ENCODE data around the gene CANX.
"Not testable (repeated sequence)": the region's sequence is repeated elsewhere in the genome, so short reads cannot be mapped to it uniquely, and the experiment has no call there.

The CANX gene, protein sequence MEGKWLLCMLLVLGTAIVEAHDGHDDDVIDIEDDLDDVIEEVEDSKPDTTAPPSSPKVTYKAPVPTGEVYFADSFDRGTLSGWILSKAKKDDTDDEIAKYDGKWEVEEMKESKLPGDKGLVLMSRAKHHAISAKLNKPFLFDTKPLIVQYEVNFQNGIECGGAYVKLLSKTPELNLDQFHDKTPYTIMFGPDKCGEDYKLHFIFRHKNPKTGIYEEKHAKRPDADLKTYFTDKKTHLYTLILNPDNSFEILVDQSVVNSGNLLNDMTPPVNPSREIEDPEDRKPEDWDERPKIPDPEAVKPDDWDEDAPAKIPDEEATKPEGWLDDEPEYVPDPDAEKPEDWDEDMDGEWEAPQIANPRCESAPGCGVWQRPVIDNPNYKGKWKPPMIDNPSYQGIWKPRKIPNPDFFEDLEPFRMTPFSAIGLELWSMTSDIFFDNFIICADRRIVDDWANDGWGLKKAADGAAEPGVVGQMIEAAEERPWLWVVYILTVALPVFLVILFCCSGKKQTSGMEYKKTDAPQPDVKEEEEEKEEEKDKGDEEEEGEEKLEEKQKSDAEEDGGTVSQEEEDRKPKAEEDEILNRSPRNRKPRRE

DNA sequence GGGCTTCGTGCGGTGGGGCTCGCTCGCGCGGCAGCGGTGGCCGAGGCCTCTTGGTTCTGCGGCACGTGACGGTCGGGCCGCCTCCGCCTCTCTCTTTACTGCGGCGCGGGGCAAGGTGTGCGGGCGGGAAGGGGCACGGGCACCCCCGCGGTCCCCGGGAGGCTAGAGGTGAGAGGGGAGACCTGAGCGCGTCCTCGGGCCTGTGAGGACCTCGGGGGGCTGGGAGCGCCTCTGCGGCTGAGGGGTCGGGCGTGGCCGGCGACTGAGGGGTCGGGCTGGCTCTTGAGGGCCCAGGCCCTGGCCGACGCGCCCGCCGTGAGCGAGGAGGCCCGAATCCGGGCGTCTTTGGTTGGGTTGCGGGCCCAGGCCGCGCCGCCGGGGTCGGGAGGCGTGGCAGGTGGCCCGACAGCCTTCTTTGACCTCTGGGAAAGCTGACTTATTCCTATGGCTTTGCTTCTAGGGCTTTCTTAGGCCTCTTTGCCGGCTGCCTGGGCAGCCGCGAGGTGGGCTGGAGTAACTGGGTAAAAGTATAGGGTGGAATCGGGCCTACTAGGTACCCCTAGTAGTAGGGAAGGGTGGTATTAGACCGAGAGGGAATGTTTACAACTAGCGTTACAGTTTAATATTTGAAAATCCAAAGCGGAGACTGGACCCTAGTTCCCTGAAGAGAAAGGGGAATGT is at the start of gene CANX:
CANX (plus strand) TSS at position 33 of the 681 bp plus-strand sequence. CDS start 6,715 bp downstream, outside the sequence.
- Mint-ChIP-seq H3K27ac (peak within 1 kb of the TSS; percentile 98 to 99 (median 99)), H3K4me3 (peak within 1 kb of the TSS; percentile 100), H3K4me1 (peaks cover 49% of the 10 kb centered on the region), H3K27me3 (ENCODE audit: low read depth) (no peaks in the 10 kb centered on the region), H3K9me3 (no peaks in the 10 kb centered on the region), H3K36me3 (ENCODE audit: low read depth) (peaks cover 31% of the 10 kb centered on the region)
- TF ChIP-seq, protein P1, sequence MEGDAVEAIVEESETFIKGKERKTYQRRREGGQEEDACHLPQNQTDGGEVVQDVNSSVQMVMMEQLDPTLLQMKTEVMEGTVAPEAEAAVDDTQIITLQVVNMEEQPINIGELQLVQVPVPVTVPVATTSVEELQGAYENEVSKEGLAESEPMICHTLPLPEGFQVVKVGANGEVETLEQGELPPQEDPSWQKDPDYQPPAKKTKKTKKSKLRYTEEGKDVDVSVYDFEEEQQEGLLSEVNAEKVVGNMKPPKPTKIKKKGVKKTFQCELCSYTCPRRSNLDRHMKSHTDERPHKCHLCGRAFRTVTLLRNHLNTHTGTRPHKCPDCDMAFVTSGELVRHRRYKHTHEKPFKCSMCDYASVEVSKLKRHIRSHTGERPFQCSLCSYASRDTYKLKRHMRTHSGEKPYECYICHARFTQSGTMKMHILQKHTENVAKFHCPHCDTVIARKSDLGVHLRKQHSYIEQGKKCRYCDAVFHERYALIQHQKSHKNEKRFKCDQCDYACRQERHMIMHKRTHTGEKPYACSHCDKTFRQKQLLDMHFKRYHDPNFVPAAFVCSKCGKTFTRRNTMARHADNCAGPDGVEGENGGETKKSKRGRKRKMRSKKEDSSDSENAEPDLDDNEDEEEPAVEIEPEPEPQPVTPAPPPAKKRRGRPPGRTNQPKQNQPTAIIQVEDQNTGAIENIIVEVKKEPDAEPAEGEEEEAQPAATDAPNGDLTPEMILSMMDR (IDR thresholded peaks at IDR 0.05; ENCODE audit: unreplicated experiment in 3 of 3): no peak

DNA sequence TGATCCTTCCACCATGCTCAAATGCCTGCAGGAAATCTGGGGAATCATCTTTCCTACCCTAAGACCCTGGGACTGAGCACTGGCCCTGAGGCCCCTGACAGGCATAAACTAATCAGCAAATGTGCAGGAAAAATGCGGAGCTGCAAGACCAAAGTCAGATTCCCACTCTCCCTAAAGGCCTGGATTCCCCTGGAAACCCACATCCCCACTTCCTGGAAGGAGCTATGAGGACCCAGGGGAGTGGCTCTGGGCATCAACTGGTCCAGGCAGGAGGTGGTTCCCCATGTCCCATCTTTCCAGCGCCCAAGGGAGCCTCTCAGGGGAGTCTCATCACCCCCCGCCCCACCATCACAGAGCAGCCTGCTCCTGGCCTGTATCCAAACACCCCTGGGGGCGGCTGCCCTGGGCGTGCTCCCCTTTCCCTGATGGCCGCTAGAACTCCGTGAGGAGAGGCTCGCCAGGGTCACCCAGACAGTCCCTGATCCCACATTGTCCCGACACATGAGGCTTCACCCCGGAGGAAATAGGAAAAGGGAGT is 49.5 kb upstream of the CANX start:
- not testable (repeated sequence) for H3K9me3 Mint-ChIP-seq; H3K4me1 Mint-ChIP-seq; H3K27ac Mint-ChIP-seq; H3K4me3 Mint-ChIP-seq; H3K27me3 Mint-ChIP-seq (ENCODE audit: low read depth); H3K36me3 Mint-ChIP-seq (ENCODE audit: low read depth)

DNA sequence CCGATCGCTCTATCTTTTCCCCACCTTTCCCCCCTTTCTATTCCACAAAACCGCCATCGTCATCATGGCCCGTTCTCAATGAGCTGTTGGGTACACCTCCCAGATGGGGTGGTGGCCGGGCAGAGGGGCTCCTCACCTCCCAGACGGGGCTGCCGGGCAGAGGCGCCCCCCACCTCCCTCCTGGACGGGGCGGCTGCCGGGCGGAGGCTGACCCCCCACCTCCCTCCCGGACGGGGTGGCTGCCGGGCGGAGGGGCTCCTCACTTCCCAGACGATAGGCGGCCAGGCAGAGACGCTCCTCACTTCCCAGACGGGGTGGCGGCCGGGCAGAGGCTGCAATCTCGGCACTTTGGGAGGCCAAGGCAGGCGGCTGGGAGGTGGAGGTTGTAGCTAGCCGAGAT is 48.5 kb upstream of the CANX start:
- not testable (repeated sequence) for H3K9me3 Mint-ChIP-seq; H3K36me3 Mint-ChIP-seq (ENCODE audit: low read depth); H3K4me1 Mint-ChIP-seq; H3K27ac Mint-ChIP-seq; H3K4me3 Mint-ChIP-seq; H3K27me3 Mint-ChIP-seq (ENCODE audit: low read depth)

DNA sequence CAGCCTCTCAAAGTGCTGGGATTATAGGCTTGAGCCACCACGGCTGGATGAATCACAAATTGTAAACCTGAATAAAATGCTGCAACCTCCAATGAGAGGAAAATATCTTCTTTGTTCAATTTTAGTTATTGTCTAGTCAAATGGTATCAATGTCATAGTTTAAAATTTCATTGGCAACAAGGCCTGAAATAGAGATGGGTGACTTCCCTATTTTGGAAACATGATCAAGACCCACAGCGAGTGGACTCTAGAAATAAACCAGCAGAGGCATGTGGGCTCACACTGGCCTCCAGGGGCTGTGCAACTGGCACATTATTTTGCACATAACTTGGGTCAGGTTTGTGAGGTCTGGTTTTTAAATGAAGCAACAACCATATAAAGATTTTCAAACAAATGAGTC is 45.6 kb upstream of the CANX start:
- H3K27ac Mint-ChIP-seq; H3K27me3 Mint-ChIP-seq (ENCODE audit: low read depth): not testable (repeated sequence)

DNA sequence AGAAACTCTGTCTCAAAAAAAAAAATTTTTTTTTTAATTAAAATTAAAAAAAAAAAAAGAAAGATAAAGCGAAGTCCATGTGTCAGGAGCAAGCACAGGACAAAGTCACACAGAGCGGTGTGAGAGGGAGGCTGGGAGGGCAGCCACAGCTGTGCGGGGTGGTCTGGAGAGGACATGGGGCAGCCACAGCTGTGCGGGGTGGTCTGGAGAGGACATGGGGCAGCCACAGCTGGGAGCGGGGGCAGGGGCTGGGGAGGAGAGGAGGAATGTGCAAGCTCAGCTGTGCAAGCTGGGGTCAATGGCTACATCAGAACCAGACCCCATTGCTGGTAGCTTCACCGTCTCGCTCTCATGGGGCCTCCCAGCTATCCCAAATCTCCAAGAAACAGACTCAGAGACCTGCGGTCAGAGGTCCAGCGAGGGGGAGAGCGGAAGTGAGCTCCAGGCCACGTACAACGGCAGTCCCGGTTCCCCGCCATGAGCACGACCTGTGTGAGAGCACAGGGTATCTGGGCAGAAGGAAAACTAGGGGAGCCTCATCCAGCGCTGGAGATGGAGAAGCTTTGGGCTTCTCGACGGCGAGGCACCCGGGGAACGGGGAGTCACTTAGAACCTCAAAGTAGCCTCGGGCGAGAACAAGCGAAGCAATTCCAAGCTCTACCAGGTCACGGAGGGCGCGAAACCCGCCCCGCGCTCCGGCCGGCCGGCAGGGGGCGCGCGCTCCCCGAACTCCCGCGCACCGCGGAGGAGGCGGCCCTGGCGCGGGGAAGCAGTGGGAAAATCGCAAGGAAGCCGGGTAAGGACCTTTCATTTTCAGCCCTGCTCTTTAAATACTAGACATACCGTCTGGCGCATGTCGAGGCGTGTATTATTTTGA is 41.2 kb upstream of the CANX start:
- H3K4me1 Mint-ChIP-seq; H3K36me3 Mint-ChIP-seq (ENCODE audit: low read depth); H3K9me3 Mint-ChIP-seq; H3K27ac Mint-ChIP-seq; H3K27me3 Mint-ChIP-seq (ENCODE audit: low read depth): not testable (repeated sequence)
- H3K4me3 Mint-ChIP-seq: peak overlapping the region; percentile 78 to 91 (median 88)

More for the DNA sequence above, 45.6 kb upstream of the CANX start:
- not testable (repeated sequence) for H3K4me1 Mint-ChIP-seq; H3K9me3 Mint-ChIP-seq; H3K36me3 Mint-ChIP-seq (ENCODE audit: low read depth); H3K4me3 Mint-ChIP-seq

DNA sequence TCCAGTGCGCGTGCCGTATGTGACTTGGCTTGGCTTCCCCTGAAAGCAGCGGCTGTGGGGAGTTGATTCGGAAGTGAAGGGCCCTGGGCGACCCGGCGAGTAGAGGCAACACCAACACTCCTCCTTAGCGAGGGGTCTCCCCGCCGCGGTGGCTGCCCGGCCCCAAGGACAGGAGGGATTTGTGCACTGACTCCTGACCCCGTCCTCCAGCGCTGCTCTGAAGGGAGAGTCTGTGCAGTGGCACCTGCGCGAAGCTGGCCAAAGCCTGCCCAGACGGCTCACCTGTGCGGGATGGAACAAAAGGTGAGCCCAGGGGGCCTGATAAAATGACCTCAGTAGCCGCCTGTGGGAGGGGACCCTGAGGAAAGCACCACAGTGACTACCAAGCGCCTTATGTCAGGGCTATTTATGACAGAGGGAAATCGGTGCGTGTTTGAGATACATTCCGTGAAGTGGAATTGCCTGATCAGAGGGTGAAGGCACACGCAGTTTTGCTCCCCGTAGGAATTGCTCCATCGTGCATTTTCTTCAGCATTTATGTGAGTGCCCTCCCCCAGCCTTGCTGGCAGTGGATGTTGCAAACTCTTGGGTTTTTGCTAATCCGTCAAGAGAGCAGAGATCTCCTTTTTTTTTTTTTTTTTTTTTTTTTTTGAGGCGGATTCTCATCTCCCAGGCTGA is 40.4 kb upstream of the CANX start:
- H3K9me3 Mint-ChIP-seq; H3K36me3 Mint-ChIP-seq (ENCODE audit: low read depth); H3K4me1 Mint-ChIP-seq; H3K27me3 Mint-ChIP-seq (ENCODE audit: low read depth): not testable (repeated sequence)
- peak overlapping the region; percentile 45 to 73 (median 53) for H3K27ac Mint-ChIP-seq
- peak overlapping the region; percentile 78 to 91 (median 88) for H3K4me3 Mint-ChIP-seq

DNA sequence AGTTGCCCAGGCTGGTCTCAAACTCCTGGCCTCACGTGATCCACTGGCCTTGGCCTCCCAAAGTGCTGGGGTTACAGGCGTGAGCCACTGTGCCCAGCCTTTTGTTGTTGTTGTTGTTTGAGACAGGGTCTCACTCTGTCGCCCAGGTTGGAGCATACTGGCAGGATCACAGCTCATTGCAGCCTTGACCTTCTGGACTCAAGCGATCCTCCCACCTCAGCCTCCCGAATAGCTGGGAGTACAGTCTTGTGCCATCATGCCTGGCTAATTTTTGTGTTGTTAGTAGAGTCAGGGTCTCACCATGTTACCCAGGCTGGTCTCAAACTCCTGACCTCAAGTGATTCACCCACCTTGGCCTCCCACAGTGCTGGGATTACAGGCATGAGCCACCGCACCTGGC is 37.1 kb upstream of the CANX start:
- H3K4me3 Mint-ChIP-seq; H3K27me3 Mint-ChIP-seq (ENCODE audit: low read depth): not testable (repeated sequence)

DNA sequence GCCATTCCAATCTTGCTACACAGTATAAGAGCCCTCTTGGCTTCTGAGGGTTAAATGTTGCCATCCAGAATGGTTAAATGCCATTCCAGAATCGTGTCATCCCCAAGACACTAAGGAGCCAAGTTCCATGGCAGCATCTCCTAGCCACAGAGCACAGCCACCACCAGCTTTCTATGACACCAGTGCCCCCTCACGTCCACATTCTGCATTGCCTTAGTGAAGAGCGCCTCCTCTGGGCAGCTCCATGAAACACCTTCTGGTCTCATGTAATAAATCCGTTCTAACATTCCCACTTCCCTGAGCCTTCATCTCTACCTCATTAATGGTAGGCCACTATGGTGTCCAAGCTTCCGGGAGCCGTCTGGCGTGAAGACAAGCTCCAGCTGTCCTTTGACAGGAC is 30.4 kb upstream of the CANX start:
- Mint-ChIP-seq H3K4me3 (no peak overlapping the region), H3K27me3 (ENCODE audit: low read depth) (no peaks in the 10 kb centered on the region), H3K9me3 (no peaks in the 10 kb centered on the region), H3K36me3 (ENCODE audit: low read depth) (peaks cover 24% of the 10 kb centered on the region), H3K4me1 (no peaks in the 10 kb centered on the region), H3K27ac (no peak overlapping the region)
- TF ChIP-seq, protein P1 (IDR thresholded peaks at IDR 0.05; ENCODE audit: unreplicated experiment in 3 of 3): peak; percentile 54 to 67 (median 56)

More for the DNA sequence above, 37.1 kb upstream of the CANX start:
- peaks cover 12% of the 10 kb centered on the region for H3K36me3 Mint-ChIP-seq (ENCODE audit: low read depth)
- H3K4me1 Mint-ChIP-seq, H3K27ac Mint-ChIP-seq, H3K9me3 Mint-ChIP-seq: not testable (repeated sequence)
